ENCODE data around the gene DNAJC30.

The DNAJC30 gene

DNA sequence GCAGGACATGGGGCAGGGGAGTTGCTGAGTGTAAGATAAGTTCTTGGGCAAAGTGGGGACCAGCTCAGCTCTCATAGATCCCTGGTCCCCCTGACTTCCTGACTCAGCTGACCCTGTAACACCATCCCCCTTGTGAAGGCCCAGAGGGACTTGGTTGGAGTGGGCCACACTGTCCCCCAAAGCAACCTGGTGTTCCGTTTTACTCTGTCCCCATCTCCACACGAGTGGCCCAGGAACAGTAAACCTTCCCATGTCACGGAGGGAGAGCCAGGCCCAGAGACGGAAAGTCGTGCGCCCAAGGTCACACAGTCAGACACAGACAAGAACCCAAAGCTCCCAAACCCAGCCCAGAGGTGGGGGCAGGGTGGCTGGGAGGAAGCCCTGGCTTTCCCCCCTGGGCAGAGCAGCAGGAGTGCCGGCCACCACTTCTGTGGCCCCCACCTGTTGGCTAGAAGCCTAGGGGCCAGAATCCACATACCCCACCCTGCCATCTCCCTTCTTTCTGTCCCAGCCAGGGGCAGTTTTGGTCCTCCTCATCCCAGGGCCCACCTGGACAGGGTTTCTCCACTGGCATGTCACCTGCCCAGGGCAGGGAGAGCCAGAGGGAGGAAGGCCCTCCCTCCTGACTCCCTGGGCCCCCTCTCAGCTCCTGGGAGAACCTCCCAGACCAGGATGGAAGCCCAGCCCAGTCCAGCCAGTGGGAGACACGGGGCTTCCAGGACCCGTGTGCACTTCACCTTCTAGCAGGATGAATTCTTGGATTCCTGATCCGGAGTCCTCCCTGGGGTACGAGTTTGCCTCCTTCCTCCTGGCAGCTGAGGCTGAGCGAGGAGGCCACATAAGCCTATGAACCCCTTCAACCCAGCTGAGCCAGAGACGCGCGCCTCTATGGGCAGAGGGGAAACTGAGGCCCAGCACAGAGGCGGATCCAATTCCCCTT, 36.2 kb downstream of the DNAJC30 start:
- DNase-seq (ENCODE audit: low read depth): no peak
- no peak overlapping the region for H3K4me3 ChIP-seq (ENCODE audit: low read depth, low read length)
- TF ChIP-seq, protein P1, sequence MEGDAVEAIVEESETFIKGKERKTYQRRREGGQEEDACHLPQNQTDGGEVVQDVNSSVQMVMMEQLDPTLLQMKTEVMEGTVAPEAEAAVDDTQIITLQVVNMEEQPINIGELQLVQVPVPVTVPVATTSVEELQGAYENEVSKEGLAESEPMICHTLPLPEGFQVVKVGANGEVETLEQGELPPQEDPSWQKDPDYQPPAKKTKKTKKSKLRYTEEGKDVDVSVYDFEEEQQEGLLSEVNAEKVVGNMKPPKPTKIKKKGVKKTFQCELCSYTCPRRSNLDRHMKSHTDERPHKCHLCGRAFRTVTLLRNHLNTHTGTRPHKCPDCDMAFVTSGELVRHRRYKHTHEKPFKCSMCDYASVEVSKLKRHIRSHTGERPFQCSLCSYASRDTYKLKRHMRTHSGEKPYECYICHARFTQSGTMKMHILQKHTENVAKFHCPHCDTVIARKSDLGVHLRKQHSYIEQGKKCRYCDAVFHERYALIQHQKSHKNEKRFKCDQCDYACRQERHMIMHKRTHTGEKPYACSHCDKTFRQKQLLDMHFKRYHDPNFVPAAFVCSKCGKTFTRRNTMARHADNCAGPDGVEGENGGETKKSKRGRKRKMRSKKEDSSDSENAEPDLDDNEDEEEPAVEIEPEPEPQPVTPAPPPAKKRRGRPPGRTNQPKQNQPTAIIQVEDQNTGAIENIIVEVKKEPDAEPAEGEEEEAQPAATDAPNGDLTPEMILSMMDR (IDR thresholded peaks at IDR 0.05; ENCODE audit: insufficient read depth, low read depth, low read length, missing control alignments): no peak

DNA sequence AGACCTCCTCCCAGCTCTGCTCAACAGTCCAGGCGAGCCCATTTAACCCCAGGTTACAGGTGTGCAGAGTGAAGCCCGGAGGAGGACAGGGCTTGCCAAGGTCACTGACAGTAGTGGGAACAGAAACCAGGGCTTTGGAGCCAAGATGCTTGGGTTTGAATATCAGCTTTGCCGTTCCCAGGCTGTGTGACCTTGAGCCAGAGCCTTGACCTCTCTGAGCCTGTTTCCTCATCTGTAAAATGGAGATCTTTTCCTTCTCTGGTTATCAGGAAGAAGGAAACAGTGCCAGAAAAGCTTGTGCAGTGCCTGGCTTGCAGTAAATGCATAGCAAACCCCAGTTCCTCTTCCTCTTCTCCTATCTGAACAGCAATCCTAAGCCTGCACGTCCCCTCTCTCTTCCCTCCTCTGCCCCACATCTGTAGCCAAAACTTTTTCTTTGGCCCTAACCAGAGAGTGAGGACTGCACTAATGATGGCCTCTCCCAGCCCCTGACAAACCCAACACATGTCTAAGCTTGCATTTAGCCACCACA, 37.5 kb downstream of the DNAJC30 start:
- H3K4me3 ChIP-seq (ENCODE audit: low read depth, low read length): no peak overlapping the region
- TF ChIP-seq, protein P1 (IDR thresholded peaks at IDR 0.05; ENCODE audit: insufficient read depth, low read depth, low read length, missing control alignments): no peak
- DNase-seq (ENCODE audit: low read depth): no peak

DNA sequence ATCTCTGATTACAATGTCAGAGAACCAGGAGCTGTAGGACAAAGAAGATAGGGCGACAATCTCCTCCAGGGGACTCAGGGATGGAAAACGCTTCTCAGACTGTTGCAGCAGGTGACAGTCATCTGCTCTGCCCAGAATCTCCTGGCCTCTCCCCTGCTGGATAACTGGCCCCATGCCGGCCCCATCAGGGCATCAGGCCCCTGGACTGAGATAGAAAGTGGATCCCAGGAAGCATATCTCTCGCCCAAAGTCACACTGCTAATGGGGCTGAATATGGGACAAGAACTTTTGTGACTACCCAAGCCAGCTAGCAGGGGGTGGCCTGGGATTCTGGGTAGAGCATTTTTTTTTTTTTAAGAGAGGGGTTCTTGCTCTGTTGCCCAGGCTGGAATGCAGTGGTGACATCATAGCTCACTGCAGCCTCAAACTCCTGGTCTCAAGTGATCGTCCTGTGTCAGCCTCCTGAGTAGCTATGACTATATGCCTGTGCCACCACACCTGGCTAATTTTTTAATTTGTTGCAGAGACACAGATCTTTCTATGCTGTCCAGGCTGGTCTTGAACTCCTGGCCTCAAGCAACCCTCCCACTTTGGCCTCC, 38.5 kb downstream of the DNAJC30 start:
- TF ChIP-seq, protein P1 (IDR thresholded peaks at IDR 0.05; ENCODE audit: insufficient read depth, low read depth, low read length, missing control alignments): no peak
- DNase-seq (ENCODE audit: low read depth): no peak
- H3K4me3 ChIP-seq (ENCODE audit: low read depth, low read length): no peak overlapping the region

DNA sequence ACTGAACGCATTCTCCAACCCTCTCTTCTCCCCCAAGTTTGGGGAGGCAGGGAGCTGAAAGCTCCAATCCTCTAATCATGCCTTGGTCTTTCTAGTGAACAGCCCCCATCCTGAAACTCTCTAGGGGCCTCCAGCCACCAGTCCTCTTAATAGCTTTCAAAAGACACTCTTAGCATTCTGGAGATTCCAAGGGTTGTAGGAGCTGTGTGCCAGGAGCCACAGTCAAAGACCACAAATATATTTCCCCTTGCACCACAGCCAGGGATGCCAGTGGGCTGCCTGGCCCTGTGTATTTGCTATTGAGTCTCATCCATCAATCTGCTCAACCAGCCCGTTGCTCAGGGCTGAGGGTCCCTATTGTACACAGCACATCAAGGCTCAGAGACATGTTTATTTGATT, 40.4 kb downstream of the DNAJC30 start:
- no peak for DNase-seq (ENCODE audit: low read depth)
- no peak overlapping the region for H3K4me3 ChIP-seq (ENCODE audit: low read depth, low read length)
- TF ChIP-seq, protein P1 (IDR thresholded peaks at IDR 0.05; ENCODE audit: insufficient read depth, low read depth, low read length, missing control alignments): no peak

DNA sequence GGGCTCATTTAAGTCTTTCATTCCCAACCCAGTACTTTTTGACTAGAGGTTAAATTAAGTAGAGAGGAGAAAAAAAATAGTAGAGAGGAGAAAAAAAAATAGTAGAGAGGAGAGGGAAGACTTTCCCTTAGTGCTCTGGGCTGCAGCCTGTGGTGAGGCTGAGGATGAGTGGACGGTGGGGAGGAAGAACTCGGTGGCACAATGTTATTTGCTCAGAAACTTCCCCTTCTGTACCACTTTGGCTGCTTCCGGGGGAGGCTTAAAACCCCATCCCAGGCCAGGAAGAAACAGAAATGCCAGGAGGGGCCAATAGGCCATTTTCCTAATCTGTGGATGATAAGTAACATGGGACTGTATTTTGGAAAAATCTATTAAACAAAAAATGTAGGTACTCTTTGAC, 44.3 kb downstream of the DNAJC30 start:
- H3K4me3 ChIP-seq (ENCODE audit: low read depth, low read length): no peak overlapping the region
- DNase-seq (ENCODE audit: low read depth): no peak

DNA sequence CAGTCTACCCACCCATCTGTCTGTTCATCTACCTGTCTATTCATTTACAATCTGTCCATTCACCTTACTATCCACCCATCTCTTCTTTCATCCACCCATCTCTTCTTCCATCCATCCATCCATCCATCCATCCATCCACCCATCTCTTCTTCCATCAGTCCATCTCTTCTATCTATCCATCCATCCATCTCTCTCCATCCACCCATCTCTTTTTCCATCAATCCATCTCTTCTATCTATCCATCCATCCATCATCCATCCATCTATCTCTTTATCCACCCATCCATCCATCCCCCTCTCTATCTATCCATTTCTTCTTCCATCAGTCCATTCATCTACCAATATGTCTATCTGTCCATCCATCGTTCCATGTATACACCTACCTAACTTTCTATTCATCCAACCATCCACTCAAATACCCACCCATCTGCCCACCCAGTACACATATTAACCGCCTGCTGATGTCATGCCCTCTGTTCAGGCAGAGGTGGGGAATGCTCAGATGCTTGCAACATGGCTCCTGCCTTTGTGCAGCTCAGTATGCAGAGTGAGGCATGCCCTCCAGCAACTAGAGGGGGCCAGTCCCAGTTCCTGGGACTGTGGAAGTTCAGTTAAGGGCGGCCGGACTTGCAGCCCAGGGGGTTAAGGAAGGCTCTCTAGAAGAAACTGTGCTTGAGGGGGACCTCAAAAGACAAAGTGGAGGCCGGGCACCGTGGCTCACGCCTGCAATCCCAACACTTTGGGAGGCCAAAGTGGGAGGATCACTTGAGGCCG, 47.6 kb downstream of the DNAJC30 start:
- no peak for DNase-seq (ENCODE audit: low read depth)
- H3K4me3 ChIP-seq (ENCODE audit: low read depth, low read length): no peak overlapping the region
- TF ChIP-seq, protein P1 (IDR thresholded peaks at IDR 0.05; ENCODE audit: insufficient read depth, low read depth, low read length, missing control alignments): no peak

More for the DNA sequence above, 44.3 kb downstream of the DNAJC30 start:
- TF ChIP-seq, protein P1 (IDR thresholded peaks at IDR 0.05; ENCODE audit: insufficient read depth, low read depth, low read length, missing control alignments): no peak

All from GM12865 (cell line).